Left renal cortex interstitium (tissue), 4 donors: ENCODE measurements around the gene FAM9A. TPM values are rescaled to one million over a fixed set of nuclear protein-coding genes. Genes with fewer than 3 reads are reported as not detected.
"Not testable (repeated sequence)": the region's sequence is repeated elsewhere in the genome, so short reads cannot be mapped to it uniquely, and the experiment has no call there.

ENCODE experiments used
- DNase-seq, 4 donors: peaks; one replicate each; pipeline ENCODE4 v3.0.0-alpha.2; 2013; ENCODE audit warnings: low read depth in 4 of 4, low spot score in 2 of 4, missing footprints in 1 of 4
- polyA plus RNA-seq, 4 donors: library from polyadenylated mRNA; unstranded; fragments of 120-200 nt; gene quantifications; one replicate each; pipeline ENCODE4 v1.2.1, GENCODE V29; 2013; ENCODE audit not compliant: insufficient read length in 4 of 4

The FAM9A gene
- polyA plus RNA-seq, 4 donors: not detected

DNA sequence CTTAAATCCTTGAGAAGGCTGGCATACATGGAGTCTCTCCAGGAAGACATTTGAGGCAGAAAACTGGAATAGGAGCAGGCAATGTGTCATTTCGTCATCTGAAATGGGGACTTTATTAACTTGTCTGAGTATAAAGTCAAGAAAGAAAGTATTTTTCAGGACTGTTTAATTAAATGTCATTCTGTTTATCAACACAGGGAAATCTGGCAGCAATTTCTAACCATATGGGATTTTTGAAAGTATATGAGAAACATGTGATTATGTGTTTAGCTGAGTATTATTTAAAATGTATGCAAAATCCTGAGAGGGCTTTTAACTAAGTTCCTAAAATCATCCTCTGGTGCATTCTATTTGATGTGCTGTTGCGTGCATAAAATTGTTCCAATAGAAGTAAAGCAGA, 3.9 kb upstream of the FAM9A start:
- no peak for DNase-seq

- no peak for DNase-seq
Observed at GRCh38 chrX:8803326-8803725, 2.1 kb upstream of the FAM9A start.

- DNase-seq: not testable (repeated sequence)
Observed at GRCh38 chrX:8800351-8800750, 832 bp downstream of the FAM9A start.

- not testable (repeated sequence) for DNase-seq
Observed at GRCh38 chrX:8799281-8799680, 1.9 kb downstream of the FAM9A start.

DNA sequence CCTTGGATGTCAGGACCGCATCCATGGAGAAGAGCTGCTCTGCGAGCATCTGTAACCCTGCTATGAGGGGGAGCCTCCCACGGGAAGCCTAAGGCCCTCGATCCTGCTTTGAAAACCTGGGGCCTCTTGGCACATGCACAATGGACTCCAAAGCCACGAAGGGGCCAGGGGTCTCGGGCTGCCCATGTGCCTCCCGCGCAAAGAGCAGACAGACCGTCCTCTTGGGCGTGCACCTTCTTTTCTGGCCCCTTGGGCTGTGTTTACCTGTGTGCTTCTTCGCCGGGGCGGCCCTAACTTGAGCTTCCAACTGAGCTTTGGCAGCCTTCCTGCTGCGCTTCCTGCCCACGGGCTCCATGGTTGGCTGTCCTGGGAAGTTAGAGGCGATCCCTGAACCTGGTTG, 2.5 kb downstream of the FAM9A start:
- DNase-seq: not testable (repeated sequence)

- not testable (repeated sequence) for DNase-seq
Observed at GRCh38 chrX:8787119-8787518, 14.1 kb downstream of the FAM9A start.

DNA sequence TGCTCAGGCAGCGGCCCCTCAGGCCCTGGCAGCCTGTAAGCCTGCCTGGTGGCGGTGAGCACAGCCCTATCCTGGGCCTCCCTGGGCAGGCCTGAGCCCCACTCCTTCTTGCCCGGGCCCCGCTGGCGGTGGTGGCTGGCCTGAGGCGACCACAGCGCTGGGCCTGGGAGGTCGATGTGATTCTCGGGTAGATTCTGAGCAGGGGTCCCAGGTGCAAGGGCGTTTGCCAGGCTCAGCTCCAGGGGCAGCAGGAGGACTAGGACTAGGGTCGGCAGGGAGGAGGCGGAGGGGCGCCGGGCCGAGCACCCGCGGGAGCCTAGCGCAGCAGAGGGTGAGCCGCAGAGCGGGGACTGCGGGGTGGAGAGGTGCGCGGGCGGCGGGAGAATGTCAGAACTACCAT, 17.0 kb downstream of the FAM9A start:
- no peak for DNase-seq

GRCh38 chrX:8783714-8784098, 17.5 kb downstream of the FAM9A start:
- no peak for DNase-seq

DNA sequence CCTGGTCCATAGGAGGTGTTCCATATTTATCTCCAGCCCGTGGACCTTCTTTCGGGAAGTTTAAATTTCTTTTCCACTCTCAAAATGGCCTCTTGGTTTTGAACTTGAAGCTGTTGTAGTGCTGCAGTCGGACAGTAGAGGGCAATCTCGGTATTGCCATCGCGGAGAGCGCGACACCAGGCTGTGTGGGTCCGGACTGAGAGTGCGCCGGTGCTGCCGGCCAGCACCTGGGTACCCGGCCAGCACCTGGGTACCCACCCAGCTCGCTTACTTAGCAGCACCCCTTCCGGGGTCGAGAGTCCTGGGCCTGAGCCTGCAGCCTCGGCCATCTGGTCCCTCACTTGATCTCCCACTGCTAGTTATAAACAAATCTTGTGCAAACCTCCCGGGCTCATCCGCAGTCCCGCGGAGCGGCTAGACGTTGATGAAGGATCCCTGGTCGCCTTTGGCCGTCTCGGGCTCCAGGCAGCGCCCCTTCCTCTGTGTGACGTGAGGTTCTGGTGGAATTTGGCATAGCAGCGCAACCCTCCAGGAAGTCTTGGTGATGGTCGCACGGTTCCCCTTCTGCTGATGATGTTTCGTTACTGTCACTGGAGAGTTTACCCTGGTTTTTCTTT, 18.0 kb downstream of the FAM9A start:
- DNase-seq: peak in 2 of 4 donors; percentile 4 to 7

DNA sequence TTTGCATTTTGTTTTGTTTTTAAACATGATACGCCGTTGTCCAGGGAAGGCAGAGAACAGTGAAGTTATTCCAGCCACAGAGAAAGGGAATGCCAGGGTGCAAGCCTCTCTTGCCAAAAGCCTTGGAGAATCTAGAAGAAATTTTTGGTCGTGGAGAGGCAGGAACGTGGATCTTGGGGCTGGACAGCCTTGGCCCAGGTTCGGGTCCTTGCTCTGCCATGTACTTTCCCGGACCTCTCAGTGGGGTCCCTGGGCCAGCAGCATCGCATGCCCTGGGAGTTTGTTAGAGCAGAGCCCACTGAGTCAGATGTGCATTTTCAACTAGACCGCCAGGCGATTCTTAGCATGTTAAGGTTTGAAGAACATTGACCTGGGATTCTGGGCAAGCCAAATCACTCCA, 18.6 kb downstream of the FAM9A start:
- no peak for DNase-seq

DNA sequence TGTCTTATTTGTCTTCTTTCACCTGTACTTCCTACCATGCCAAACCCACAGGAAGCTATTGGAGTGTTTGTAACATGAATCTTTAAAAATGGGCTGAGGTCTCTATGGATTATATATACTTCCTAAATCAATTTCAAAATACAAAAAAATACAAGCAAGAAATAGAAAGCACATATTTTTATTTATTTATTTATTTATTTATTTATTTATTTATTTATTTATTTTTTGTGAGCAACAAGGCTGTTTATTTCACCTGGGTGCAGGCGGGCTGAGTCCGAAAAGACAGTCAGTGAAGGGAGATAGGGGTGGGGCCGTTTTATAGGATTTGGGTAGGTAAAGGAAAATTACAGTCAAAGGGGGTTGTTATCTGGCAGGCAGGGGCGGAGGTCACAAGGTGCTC, 19.3 kb downstream of the FAM9A start:
- DNase-seq: not testable (repeated sequence)

GRCh38 chrX:8773117-8773516, 28.1 kb downstream of the FAM9A start:
- no peak for DNase-seq

GRCh38 chrX:8760021-8760420, 41.2 kb downstream of the FAM9A start:
- no peak for DNase-seq

- not testable (repeated sequence) for DNase-seq
Observed at GRCh38 chrX:8758706-8759105, 42.5 kb downstream of the FAM9A start.

DNA sequence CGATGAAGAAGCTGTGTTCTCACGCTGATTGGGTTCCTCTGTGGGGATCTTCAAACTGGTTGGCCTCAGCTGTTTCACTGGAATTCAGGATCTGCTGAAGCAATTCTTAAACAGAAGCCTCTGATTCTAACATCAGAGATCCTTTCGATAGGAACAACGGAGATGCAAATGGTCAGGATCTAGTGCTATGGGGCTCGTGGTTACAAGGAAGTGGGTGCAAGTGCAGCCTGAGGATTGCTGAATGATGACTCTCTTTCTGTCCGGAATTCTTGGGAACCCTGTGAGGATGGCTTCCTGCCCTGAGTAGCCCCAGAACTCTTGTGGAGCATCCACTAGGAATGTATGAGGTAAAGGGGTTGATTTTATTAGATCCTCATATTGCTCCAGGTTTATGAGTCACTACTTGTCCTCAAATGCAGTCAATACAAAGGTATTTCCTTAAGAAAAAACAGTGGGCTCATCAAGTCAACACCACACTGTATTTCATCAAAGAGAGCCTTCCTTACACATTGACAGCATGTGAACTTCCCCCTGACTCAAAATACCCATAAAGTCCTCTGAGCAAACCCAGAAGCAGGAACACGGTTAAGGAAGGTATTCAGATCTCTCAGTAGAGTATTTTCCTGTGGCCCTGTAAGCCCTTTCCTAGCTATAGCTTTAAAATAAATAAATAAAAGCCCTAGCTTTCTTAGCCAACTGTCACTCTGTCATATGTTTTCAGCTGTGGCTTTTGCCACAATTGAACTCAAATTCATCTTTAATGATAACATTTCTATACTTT, 43.4 kb downstream of the FAM9A start:
- DNase-seq: not testable (repeated sequence)

DNA sequence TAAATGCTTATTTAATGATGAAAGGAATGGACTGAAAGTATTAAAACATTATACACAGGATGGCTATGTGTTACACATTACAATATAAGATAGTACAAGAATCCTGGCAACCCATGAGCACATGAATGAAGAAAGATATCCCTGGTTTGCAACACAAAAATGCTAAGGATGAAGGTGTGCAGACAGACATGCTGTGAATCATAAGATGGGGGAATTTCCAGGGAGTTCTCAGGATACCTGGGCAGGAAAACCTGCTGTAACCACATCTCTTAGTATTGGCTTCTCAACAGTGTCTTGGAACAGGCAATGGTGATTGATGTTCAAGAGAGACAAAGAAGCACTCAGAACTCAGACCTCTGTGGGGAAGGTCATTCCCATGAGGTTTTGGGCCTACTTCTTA, 45.4 kb downstream of the FAM9A start:
- DNase-seq: no peak

DNA sequence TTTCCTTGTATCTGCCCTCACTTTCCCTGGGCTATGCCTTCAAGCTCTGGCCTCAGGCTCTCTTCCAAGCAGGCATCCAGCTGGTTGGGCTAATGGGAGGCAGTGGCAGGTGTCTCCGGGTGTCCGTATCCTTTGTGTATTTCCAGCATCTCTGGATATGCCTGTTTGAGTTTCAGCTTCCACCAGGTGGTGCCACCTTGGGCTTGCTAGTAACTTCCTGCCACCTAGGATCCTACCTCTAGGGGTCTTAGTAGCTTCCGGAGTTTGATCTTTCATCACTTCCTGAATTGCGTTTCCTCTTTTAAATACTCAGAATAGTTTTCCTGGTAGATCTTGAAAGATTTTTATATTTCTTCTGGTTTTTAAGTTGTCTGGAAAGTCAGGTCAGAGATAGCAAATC, 46.1 kb downstream of the FAM9A start:
- DNase-seq: no peak

- no peak for DNase-seq
Observed at GRCh38 chrX:8749697-8750096, 51.5 kb downstream of the FAM9A start.

DNA sequence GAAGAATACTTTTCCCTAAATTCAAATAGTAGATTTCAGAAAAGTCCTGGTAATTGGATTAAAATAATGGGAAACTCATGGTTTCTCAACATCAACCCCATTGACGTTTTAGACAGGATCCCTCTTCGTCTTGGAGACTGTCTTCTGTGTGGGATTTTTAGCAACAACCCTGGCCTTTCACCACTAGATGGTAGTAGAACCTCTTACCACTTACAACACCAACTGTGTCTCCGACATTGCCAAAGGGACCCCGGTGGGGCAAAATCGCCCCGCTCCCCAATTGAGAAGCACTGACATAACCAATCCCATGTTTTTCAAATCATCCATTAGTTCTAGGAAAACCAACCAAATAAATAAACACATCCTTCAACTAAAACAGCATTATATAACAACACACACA, 52.3 kb downstream of the FAM9A start:
- DNase-seq: no peak

DNA sequence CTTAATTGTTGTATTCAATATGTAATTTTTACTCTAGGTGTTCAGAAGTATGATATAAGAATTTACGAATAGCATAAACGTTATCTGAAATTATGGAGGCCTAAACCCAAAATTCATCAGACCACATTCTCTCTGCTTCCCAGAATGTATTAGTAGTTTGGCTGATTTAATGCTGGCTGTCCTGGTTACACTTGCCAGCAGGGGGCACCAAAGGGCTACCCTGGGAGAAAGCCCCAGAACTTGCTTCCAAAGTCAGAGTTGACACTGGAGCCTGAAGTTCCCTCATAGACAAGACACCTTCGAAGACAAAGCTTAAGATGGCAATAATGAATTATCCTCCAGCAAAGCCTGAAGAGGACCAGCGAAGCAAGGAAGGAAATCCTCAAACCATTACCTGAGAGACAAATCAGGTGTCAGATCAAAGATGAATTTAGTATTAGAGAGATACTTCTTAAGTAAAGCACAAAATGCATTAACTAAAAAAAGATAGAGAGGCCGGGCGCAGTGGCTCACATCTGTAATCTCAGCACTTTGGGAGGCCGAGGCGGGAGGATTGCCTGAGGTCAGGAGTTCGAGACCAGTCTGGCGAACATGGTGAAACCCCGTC, 58.0 kb downstream of the FAM9A start:
- no peak for DNase-seq

DNA sequence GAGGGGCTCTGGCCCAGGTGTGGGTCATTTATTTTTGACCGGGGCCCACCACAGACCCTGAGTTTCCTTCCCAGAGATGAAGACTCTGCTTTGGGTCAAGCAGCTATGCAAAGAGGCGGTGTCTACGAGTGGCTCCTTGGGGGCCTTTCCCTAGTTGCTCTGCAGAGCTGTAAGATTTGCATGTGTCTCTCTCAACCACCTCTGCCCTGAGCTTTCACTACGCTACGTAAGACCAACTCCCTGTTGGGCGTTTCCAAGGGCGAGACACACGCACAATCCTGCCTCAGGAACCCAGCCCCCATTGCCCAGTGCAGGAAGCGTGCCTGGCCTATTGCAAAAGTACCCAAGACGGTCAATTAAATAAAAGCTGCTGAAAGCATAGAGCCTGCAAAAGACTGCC, 59.2 kb downstream of the FAM9A start:
- DNase-seq: no peak
